Measurements from ENCODE around the gene HCN2. TPM values are rescaled to one million over a fixed set of nuclear protein-coding genes. Genes with fewer than 3 reads are reported as not detected.
"Not testable (repeated sequence)": the region's sequence is repeated elsewhere in the genome, so short reads cannot be mapped to it uniquely, and the experiment has no call there.

The HCN2 gene
- total RNA-seq, 2 experiments from 2014 or later = 2.1 TPM

DNA sequence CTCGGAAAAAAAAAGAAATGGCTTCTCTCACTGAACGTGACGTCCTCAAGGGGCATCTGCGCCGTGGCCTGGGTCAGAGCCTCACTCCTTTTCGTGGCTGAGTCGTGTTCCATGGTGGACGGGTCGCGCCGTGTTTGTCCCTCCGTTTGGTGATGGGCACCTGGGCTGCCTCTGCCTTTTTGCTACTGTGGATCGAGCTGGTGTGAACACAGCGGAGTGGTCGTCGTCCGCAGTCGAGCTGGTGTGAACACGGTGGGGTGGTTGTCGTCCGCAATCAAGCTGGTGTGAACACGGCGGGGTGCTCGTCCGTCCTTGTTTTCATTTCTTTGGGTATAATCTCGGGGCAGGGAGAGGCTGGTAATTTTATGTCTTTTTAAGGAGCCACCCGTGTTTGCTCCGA lies 11.6 kb downstream of the HCN2 start:
- ATAC-seq (ENCODE audit: poor library complexity) = no peak
- Mint-ChIP-seq H3K27ac (no peak overlapping the region), H3K36me3 (ENCODE audit: low read depth) (no peaks in the 10 kb centered on the region), H3K27me3 (no peaks in the 10 kb centered on the region), H3K4me1 (ENCODE audit: low read depth) (no peaks in the 10 kb centered on the region), H3K4me3 (no peak overlapping the region), H3K9me3 (no peaks in the 10 kb centered on the region)
- H3K36me3 ChIP-seq (ENCODE audit: insufficient read depth, low read length) = no peaks in the 10 kb centered on the region
- no peaks in the 10 kb centered on the region for H3K27me3 ChIP-seq (ENCODE audit: control insufficient read depth in 1 of 2, insufficient read depth in 2 of 2, low read length in 2 of 2)
- no peak for DNase-seq
- H3K4me3 ChIP-seq (ENCODE audit: low read length) = no peak overlapping the region
- ChIA-PET POLR2A (no interaction called here), CTCF (no interaction called here)
- intact Hi-C loops (cut with DNase I, micrococcal nuclease) = no loop called here
- peaks cover 0 to 13% of the 10 kb centered on the region in 2 experiments for H3K9me3 ChIP-seq (ENCODE audit: control insufficient read depth in 1 of 2, insufficient read depth in 1 of 2, low read length in 2 of 2)
- H3K4me1 ChIP-seq (ENCODE audit: insufficient read depth, low read length) = peaks cover 6% of the 10 kb centered on the region
- H3K27ac ChIP-seq (ENCODE audit: low read depth in 1 of 2, low read length in 2 of 2) = no peak overlapping the region
- TF ChIP-seq, protein P1, sequence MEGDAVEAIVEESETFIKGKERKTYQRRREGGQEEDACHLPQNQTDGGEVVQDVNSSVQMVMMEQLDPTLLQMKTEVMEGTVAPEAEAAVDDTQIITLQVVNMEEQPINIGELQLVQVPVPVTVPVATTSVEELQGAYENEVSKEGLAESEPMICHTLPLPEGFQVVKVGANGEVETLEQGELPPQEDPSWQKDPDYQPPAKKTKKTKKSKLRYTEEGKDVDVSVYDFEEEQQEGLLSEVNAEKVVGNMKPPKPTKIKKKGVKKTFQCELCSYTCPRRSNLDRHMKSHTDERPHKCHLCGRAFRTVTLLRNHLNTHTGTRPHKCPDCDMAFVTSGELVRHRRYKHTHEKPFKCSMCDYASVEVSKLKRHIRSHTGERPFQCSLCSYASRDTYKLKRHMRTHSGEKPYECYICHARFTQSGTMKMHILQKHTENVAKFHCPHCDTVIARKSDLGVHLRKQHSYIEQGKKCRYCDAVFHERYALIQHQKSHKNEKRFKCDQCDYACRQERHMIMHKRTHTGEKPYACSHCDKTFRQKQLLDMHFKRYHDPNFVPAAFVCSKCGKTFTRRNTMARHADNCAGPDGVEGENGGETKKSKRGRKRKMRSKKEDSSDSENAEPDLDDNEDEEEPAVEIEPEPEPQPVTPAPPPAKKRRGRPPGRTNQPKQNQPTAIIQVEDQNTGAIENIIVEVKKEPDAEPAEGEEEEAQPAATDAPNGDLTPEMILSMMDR (IDR thresholded peaks at IDR 0.05) = no peak

DNA sequence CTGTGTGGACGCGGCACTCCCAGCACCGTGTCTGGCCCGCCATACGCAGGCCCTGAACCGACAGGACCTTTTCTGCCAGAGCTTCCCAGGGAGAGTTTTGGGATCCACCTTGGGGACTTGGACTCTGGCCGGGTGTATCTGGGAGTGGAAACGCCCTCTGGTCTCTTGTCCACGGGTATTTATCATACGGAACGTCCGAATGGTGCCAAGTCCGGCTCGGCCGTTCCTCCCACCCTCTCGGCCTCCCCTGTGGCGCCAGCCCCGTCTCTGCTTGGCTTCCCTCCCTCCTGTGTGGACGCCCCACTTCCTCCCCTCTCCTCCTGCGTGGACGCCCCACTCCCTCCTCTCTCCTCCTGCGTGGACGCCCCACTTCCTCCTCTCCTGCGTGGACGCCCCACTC lies 12.1 kb downstream of the HCN2 start:
- TF ChIP-seq, protein P1 (IDR thresholded peaks at IDR 0.05) = no peak
- Mint-ChIP-seq H3K27ac (no peak overlapping the region), H3K4me1 (ENCODE audit: low read depth) (no peaks in the 10 kb centered on the region), H3K27me3 (no peaks in the 10 kb centered on the region), H3K9me3 (no peaks in the 10 kb centered on the region), H3K36me3 (ENCODE audit: low read depth) (no peaks in the 10 kb centered on the region), H3K4me3 (no peak overlapping the region)
- ChIA-PET CTCF (no interaction called here), POLR2A (no interaction called here)
- DNase-seq = no peak
- ATAC-seq (ENCODE audit: poor library complexity) = no peak
- Histone ChIP-seq H3K4me1 (ENCODE audit: insufficient read depth, low read length) (peaks cover 6% of the 10 kb centered on the region), H3K27ac (ENCODE audit: low read depth in 1 of 2, low read length in 2 of 2) (no peak overlapping the region), H3K4me3 (ENCODE audit: low read length) (no peak overlapping the region), H3K36me3 (ENCODE audit: insufficient read depth, low read length) (no peaks in the 10 kb centered on the region), H3K9me3 (ENCODE audit: control insufficient read depth in 1 of 2, insufficient read depth in 1 of 2, low read length in 2 of 2) (peaks cover 0 to 13% of the 10 kb centered on the region in 2 experiments), H3K27me3 (ENCODE audit: control insufficient read depth in 1 of 2, insufficient read depth in 2 of 2, low read length in 2 of 2) (no peaks in the 10 kb centered on the region)
- intact Hi-C loops (cut with DNase I, micrococcal nuclease) = no loop called here

DNA sequence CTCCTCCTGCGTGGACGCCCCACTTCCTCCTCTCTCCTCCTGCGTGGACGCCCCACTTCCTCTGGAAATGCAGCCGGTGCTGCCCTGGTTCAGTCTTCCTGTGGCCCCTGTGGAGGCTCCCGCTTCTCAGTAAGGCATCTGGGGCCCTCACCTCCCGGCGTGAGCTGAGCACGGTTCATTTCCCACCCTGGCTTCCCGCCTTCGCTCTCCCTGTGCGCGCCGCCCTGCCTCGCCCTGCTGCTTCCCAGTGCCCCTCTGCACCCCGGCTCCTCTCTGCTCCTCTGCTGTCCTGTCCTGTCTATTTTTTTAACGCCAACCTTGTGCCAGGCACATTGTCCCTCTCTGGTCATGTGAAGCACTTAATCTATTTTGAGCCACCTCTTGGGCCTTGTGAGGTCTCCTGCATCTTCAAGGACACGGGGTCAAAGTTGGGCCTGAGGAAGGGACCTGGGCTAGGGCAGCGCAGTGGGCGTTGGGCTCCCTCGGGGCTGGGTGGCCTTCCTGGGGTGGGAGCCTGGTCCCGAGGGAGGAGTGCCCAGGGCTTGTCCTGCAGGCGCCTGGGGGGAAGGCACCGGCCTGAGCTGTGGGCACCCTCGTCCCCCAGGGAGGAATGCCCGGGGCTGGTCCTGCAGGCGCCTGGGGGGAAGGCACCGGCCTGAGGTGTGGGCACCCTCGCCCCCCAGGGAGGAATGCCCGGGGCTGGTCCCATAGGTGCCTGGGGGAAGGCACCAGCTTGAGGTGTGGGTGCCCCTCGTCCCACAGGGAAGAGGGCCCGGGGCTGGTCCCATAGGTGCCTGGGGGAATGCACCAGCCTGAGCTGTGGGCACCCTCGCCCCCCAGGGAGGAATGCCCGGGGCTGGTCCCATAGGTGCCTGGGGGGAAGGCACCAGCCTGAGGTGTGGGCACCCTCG lies 13.0 kb downstream of the HCN2 start:
- ChIA-PET POLR2A (no interaction called here), CTCF (no interaction called here)
- DNase-seq (no peak), ATAC-seq (ENCODE audit: poor library complexity) (no peak)
- H3K27ac Mint-ChIP-seq = no peak overlapping the region
- H3K4me3 Mint-ChIP-seq = no peak overlapping the region
- Histone ChIP-seq H3K36me3 (ENCODE audit: insufficient read depth, low read length) (no peaks in the 10 kb centered on the region), H3K27me3 (ENCODE audit: control insufficient read depth in 1 of 2, insufficient read depth in 2 of 2, low read length in 2 of 2) (no peaks in the 10 kb centered on the region), H3K27ac (ENCODE audit: low read depth in 1 of 2, low read length in 2 of 2) (no peak overlapping the region), H3K4me3 (ENCODE audit: low read length) (no peak overlapping the region), H3K9me3 (ENCODE audit: control insufficient read depth in 1 of 2, insufficient read depth in 1 of 2, low read length in 2 of 2) (peaks cover 0 to 12% of the 10 kb centered on the region in 2 experiments), H3K4me1 (ENCODE audit: insufficient read depth, low read length) (peaks cover 6% of the 10 kb centered on the region)
- no peaks in the 10 kb centered on the region for H3K27me3 Mint-ChIP-seq
- intact Hi-C loops (cut with DNase I, micrococcal nuclease) = no loop called here
- H3K9me3 Mint-ChIP-seq = no peaks in the 10 kb centered on the region
- no peaks in the 10 kb centered on the region for H3K4me1 Mint-ChIP-seq (ENCODE audit: low read depth)
- TF ChIP-seq, protein P1 (IDR thresholded peaks at IDR 0.05) = no peak
- H3K36me3 Mint-ChIP-seq (ENCODE audit: low read depth) = no peaks in the 10 kb centered on the region

DNA sequence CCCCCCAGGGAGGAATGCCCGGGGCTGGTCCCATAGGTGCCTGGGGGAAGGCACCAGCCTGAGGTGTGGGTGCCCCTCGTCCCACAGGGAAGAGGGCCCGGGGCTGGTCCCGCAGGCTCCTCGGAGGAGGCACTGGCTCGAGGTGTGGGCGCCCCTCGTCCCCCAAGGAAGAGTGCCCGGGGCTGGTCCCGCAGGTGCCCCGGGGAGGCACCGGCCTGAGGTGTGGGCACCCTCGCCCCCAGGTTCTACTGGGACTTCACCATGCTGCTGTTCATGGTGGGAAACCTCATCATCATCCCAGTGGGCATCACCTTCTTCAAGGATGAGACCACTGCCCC lies 13.6 kb downstream of the HCN2 start:
- CTCF ChIA-PET; H3K9me3 Mint-ChIP-seq; H3K27ac ChIP-seq (ENCODE audit: low read depth in 1 of 2, low read length in 2 of 2); H3K9me3 ChIP-seq (ENCODE audit: control insufficient read depth in 1 of 2, insufficient read depth in 1 of 2, low read length in 2 of 2); H3K4me1 ChIP-seq (ENCODE audit: insufficient read depth, low read length); DNase-seq; H3K27ac Mint-ChIP-seq; H3K4me1 Mint-ChIP-seq (ENCODE audit: low read depth); H3K27me3 ChIP-seq (ENCODE audit: control insufficient read depth in 1 of 2, insufficient read depth in 2 of 2, low read length in 2 of 2); H3K4me3 Mint-ChIP-seq; intact Hi-C loops (cut with DNase I, micrococcal nuclease); H3K4me3 ChIP-seq (ENCODE audit: low read length); H3K27me3 Mint-ChIP-seq; ATAC-seq (ENCODE audit: poor library complexity); POLR2A ChIA-PET; H3K36me3 ChIP-seq (ENCODE audit: insufficient read depth, low read length); H3K36me3 Mint-ChIP-seq (ENCODE audit: low read depth): not testable (repeated sequence)

DNA sequence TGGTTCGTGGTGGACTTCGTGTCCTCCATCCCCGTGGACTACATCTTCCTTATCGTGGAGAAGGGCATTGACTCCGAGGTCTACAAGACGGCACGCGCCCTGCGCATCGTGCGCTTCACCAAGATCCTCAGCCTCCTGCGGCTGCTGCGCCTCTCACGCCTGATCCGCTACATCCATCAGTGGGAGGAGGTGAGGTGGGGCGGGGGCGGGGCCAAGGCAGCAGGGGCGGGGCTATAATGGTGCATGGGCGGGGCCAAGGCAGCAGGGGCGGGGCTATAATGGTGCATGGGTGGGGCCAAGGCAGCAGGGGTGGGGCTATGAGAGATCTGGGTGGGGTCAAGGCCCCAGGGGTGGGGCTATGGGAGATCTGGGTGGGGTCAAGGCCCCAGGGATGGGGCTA lies 14.1 kb downstream of the HCN2 start:
- H3K27me3 ChIP-seq (ENCODE audit: control insufficient read depth in 1 of 2, insufficient read depth in 2 of 2, low read length in 2 of 2); H3K4me3 Mint-ChIP-seq; H3K9me3 Mint-ChIP-seq; POLR2A ChIA-PET; H3K27ac Mint-ChIP-seq; H3K27ac ChIP-seq (ENCODE audit: low read depth in 1 of 2, low read length in 2 of 2); H3K36me3 ChIP-seq (ENCODE audit: insufficient read depth, low read length); CTCF ChIA-PET; H3K4me3 ChIP-seq (ENCODE audit: low read length); H3K36me3 Mint-ChIP-seq (ENCODE audit: low read depth); H3K4me1 Mint-ChIP-seq (ENCODE audit: low read depth); H3K27me3 Mint-ChIP-seq; H3K9me3 ChIP-seq (ENCODE audit: control insufficient read depth in 1 of 2, insufficient read depth in 1 of 2, low read length in 2 of 2); intact Hi-C loops (cut with DNase I, micrococcal nuclease): not testable (repeated sequence)
- peaks cover 13% of the 10 kb centered on the region for H3K4me1 ChIP-seq (ENCODE audit: insufficient read depth, low read length)
- ATAC-seq (ENCODE audit: poor library complexity) = peak; percentile 60
- peak in 1 of 14 experiments; percentile 55 for DNase-seq

Measured in CD4-positive, alpha-beta T cell (primary cell).